Measurements from ENCODE around the gene OTX1. TPM values are rescaled to one million over a fixed set of nuclear protein-coding genes. Genes with fewer than 3 reads are reported as not detected.
"Not testable (repeated sequence)": the region's sequence is repeated elsewhere in the genome, so short reads cannot be mapped to it uniquely, and the experiment has no call there.

Gene OTX1
- total RNA-seq, 1 donor from 2014 or later: 12.4 TPM

- Mint-ChIP-seq H3K27me3 (ENCODE audit: low read depth) (peaks cover 93% of the 10 kb centered on the region), H3K4me3 (no peak overlapping the region), H3K9me3 (no peaks in the 10 kb centered on the region), H3K36me3 (ENCODE audit: low read depth) (peaks cover 3% of the 10 kb centered on the region), H3K4me1 (peaks cover 5% of the 10 kb centered on the region), H3K27ac (ENCODE audit: unreplicated experiment) (no peak overlapping the region)
- DNase-seq (ENCODE audit: low read depth, low spot score): no peak
- no peak for TF ChIP-seq CTCF (conservative IDR thresholded peaks at IDR 0.05)
Observed at GRCh38 chr2:63064661-63065060, 14.0 kb downstream of the OTX1 start.

- H3K9me3 Mint-ChIP-seq: no peaks in the 10 kb centered on the region
- H3K27ac Mint-ChIP-seq (ENCODE audit: unreplicated experiment): no peak overlapping the region
- TF ChIP-seq CTCF (conservative IDR thresholded peaks at IDR 0.05): no peak
- no peak overlapping the region for H3K4me3 Mint-ChIP-seq
- no peak for DNase-seq (ENCODE audit: low read depth, low spot score)
- peaks cover 79% of the 10 kb centered on the region for H3K27me3 Mint-ChIP-seq (ENCODE audit: low read depth)
- H3K4me1 Mint-ChIP-seq: no peaks in the 10 kb centered on the region
- H3K36me3 Mint-ChIP-seq (ENCODE audit: low read depth): no peaks in the 10 kb centered on the region
Observed at GRCh38 chr2:63066265-63066664, 15.6 kb downstream of the OTX1 start.

GRCh38 chr2:63066838-63067237 lies 16.2 kb downstream of the OTX1 start:
- no peaks in the 10 kb centered on the region for H3K9me3 Mint-ChIP-seq
- H3K36me3 Mint-ChIP-seq (ENCODE audit: low read depth): no peaks in the 10 kb centered on the region
- H3K4me1 Mint-ChIP-seq: no peaks in the 10 kb centered on the region
- TF ChIP-seq CTCF (conservative IDR thresholded peaks at IDR 0.05): no peak
- DNase-seq (ENCODE audit: low read depth, low spot score): no peak
- H3K27me3 Mint-ChIP-seq (ENCODE audit: low read depth): peaks cover 74% of the 10 kb centered on the region
- no peak overlapping the region for H3K27ac Mint-ChIP-seq (ENCODE audit: unreplicated experiment)
- no peak overlapping the region for H3K4me3 Mint-ChIP-seq

- H3K36me3 Mint-ChIP-seq (ENCODE audit: low read depth): no peaks in the 10 kb centered on the region
- H3K4me3 Mint-ChIP-seq: no peak overlapping the region
- H3K9me3 Mint-ChIP-seq: no peaks in the 10 kb centered on the region
- peaks cover 46% of the 10 kb centered on the region for H3K27me3 Mint-ChIP-seq (ENCODE audit: low read depth)
- no peak for TF ChIP-seq CTCF (conservative IDR thresholded peaks at IDR 0.05)
- H3K27ac Mint-ChIP-seq (ENCODE audit: unreplicated experiment): no peak overlapping the region
- no peak for DNase-seq (ENCODE audit: low read depth, low spot score)
- H3K4me1 Mint-ChIP-seq: no peaks in the 10 kb centered on the region
Observed at GRCh38 chr2:63071664-63072063, 21.0 kb downstream of the OTX1 start.

- Mint-ChIP-seq H3K27ac (ENCODE audit: unreplicated experiment) (no peak overlapping the region), H3K9me3 (no peaks in the 10 kb centered on the region), H3K4me3 (no peak overlapping the region), H3K27me3 (ENCODE audit: low read depth) (peaks cover 34% of the 10 kb centered on the region), H3K36me3 (ENCODE audit: low read depth) (no peaks in the 10 kb centered on the region), H3K4me1 (no peaks in the 10 kb centered on the region)
- no peak for TF ChIP-seq CTCF (conservative IDR thresholded peaks at IDR 0.05)
- no peak for DNase-seq (ENCODE audit: low read depth, low spot score)
Observed at GRCh38 chr2:63073994-63074393, 23.4 kb downstream of the OTX1 start.

- DNase-seq (ENCODE audit: low read depth, low spot score); H3K4me1 Mint-ChIP-seq; H3K4me3 Mint-ChIP-seq; H3K27ac Mint-ChIP-seq (ENCODE audit: unreplicated experiment); H3K9me3 Mint-ChIP-seq; H3K36me3 Mint-ChIP-seq (ENCODE audit: low read depth): not testable (repeated sequence)
- peaks cover 30% of the 10 kb centered on the region for H3K27me3 Mint-ChIP-seq (ENCODE audit: low read depth)
Observed at GRCh38 chr2:63074399-63074798, 23.8 kb downstream of the OTX1 start.
